Type B pancreatic cell (in vitro differentiated cells): ENCODE data around the gene KCTD7. TPM values are rescaled to one million over a fixed set of nuclear protein-coding genes. Genes with fewer than 3 reads are reported as not detected.

Source experiments
- DNase-seq: peaks from one replicate; pipeline ENCODE4 v3.0.0; 2021; ENCODE audit warnings: mixed read lengths; ENCODE audit not compliant: unreplicated experiment; ENCODE audit errors: extremely low spot score
- H3K27ac Mint-ChIP-seq: 2 replicates; pipeline ENCODE4 v1.8.0; 2021; ENCODE audit warnings: mild to moderate bottlenecking, mixed read lengths
- H3K27me3 Mint-ChIP-seq: 2 replicates; pipeline ENCODE4 v1.8.0; 2021; ENCODE audit warnings: mixed read lengths
- H3K36me3 Mint-ChIP-seq: 2 replicates; pipeline ENCODE4 v1.8.0; 2021; ENCODE audit warnings: mixed read lengths
- H3K4me1 Mint-ChIP-seq: one replicate; pipeline ENCODE4 v1.8.0; 2021; ENCODE audit warnings: mixed read lengths; ENCODE audit not compliant: unreplicated experiment
- H3K4me3 Mint-ChIP-seq: 2 replicates; pipeline ENCODE4 v1.8.0; 2021; ENCODE audit warnings: mild to moderate bottlenecking, mixed read lengths
- H3K9me3 Mint-ChIP-seq: 2 replicates; pipeline ENCODE4 v1.8.0; 2021; ENCODE audit warnings: mixed read lengths
- CTCF ChIP-seq: fragments of 200-600 bp; sonication (generic); conservative IDR thresholded peaks from 2 replicates; pipeline ENCODE4 v1.5.0; 2021; ENCODE audit warnings: antibody characterized with exemption, mild to moderate bottlenecking
- total RNA-seq: library from RNA; stranded (reverse); gene quantifications from 2 replicates; pipeline ENCODE4 v1.2.1, GENCODE V29; 2021; ENCODE audit warnings: low replicate concordance

The KCTD7 gene
- total RNA-seq, 1 donor from 2014 or later, result 13.7 TPM

GRCh38 chr7:66689081-66689480, 60.4 kb downstream of the KCTD7 start:
- Mint-ChIP-seq H3K4me3 (no peak overlapping the region), H3K9me3 (peaks cover 7% of the 10 kb centered on the region), H3K4me1 (peaks cover 8% of the 10 kb centered on the region), H3K36me3 (peaks cover 8% of the 10 kb centered on the region), H3K27me3 (no peaks in the 10 kb centered on the region), H3K27ac (no peak overlapping the region)
- DNase-seq, result no peak
- no peak for TF ChIP-seq CTCF

- H3K27me3 Mint-ChIP-seq, result no peaks in the 10 kb centered on the region
- peaks cover 2% of the 10 kb centered on the region for H3K9me3 Mint-ChIP-seq
- no peak for DNase-seq
- no peak overlapping the region for H3K27ac Mint-ChIP-seq
- H3K4me3 Mint-ChIP-seq, result no peak overlapping the region
- no peak for TF ChIP-seq CTCF
- H3K4me1 Mint-ChIP-seq, result no peaks in the 10 kb centered on the region
- peaks cover 3% of the 10 kb centered on the region for H3K36me3 Mint-ChIP-seq
These were observed 64.7 kb downstream of the KCTD7 start for GRCh38 chr7:66693331-66693730.

Other genes with a start within 250 kb of the KCTD7 start
- gene RABGEF1, start 111.9 kb downstream of the KCTD7 start, total RNA-seq, result 19.6 and 24.1 TPM in 2 replicates